ENCODE data around the gene GTF3C5.

The GTF3C5 gene

DNA sequence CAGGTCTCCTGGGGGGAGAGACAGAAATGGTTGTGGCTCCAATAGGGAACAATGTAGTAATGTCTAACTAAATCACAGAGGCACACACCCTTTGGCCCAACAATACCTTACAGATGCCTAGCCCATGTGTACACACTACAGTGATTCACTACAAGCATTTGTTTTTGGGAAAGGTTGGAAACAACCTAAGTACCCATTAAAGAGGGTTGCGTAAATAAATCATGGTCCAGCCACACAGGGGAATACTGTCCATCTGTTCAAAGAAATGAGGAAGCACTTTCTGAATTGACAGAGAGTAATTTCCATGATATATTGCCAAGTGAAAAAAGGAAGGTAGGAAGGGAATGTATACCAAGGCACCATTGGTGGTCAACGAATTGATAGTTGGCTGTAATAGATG lies 22.0 kb upstream of the GTF3C5 start:
- H3K9me2 ChIP-seq (replicated peaks; ENCODE audit: control insufficient read depth, low read length): no peaks in the 10 kb centered on the region
- no peaks in the 10 kb centered on the region for H4K20me1 ChIP-seq (ENCODE audit: control insufficient read depth, insufficient read depth, low read depth, low read length)
- no peak for TF ChIP-seq EZH2phosphoT487 (IDR thresholded peaks at IDR 0.05; ENCODE audit: borderline replicate concordance, low read length)
- TF ChIP-seq, protein P1, sequence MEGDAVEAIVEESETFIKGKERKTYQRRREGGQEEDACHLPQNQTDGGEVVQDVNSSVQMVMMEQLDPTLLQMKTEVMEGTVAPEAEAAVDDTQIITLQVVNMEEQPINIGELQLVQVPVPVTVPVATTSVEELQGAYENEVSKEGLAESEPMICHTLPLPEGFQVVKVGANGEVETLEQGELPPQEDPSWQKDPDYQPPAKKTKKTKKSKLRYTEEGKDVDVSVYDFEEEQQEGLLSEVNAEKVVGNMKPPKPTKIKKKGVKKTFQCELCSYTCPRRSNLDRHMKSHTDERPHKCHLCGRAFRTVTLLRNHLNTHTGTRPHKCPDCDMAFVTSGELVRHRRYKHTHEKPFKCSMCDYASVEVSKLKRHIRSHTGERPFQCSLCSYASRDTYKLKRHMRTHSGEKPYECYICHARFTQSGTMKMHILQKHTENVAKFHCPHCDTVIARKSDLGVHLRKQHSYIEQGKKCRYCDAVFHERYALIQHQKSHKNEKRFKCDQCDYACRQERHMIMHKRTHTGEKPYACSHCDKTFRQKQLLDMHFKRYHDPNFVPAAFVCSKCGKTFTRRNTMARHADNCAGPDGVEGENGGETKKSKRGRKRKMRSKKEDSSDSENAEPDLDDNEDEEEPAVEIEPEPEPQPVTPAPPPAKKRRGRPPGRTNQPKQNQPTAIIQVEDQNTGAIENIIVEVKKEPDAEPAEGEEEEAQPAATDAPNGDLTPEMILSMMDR (IDR thresholded peaks at IDR 0.05; ENCODE audit: low read depth, low read length, poor library complexity, severe bottlenecking): no peak
- no peaks in the 10 kb centered on the region for H3K79me2 ChIP-seq (ENCODE audit: control insufficient read depth, low read length)
- H3K4me1 ChIP-seq (ENCODE audit: control insufficient read depth, low read length): no peaks in the 10 kb centered on the region
- no peaks in the 10 kb centered on the region for H3K36me3 ChIP-seq (ENCODE audit: control insufficient read depth, low read length)
- H3F3A ChIP-seq (ENCODE audit: control insufficient read depth, insufficient read depth): no peaks in the 10 kb centered on the region
- peaks cover 9% of the 10 kb centered on the region; the same call in 1 of the 2 replicates for H3K27me3 ChIP-seq (ENCODE audit: control insufficient read depth, low read length)
- H3K4me3 ChIP-seq (ENCODE audit: low read length): no peak overlapping the region
- H3K9me3 ChIP-seq (ENCODE audit: control insufficient read depth, insufficient read depth, low read length): no peaks in the 10 kb centered on the region
- no peak overlapping the region for H3K4me2 ChIP-seq (ENCODE audit: low read length)
- H3K27ac ChIP-seq (ENCODE audit: low read depth, low read length): no peak overlapping the region

DNA sequence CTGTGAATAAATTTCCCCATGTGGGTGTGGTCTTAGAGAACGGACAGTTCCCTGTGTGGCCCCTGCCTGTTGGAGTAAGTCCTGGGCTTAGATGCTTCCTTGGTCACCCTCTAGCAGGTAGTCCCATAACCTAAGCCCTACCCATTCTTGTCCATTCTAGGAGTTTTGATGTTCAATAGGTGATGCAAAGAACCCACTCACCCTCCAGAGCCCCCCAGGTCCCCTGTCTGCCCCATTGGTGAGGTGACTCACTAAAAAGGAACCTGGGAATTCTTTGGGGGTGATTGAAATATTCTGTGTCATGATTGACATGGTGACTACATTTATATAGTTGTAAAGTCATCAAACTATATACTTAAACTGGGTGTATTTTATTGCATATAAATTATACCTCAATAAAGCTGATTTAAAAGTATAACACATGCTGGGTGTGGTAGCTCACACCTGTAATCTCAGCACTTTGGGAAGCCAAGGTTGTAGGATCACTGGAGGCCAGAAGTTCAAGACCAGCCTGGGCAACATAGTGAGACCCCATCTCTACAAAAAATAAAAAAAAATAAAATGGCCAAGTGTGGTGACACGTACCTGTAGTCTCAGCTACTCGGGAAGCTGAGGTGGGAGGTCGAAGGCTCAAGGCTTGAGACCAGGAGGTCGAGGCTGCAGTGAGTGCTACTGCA lies 20.8 kb upstream of the GTF3C5 start:
- H3K4me2 ChIP-seq (ENCODE audit: low read length): no peak overlapping the region
- TF ChIP-seq EZH2phosphoT487 (IDR thresholded peaks at IDR 0.05; ENCODE audit: borderline replicate concordance, low read length): no peak
- TF ChIP-seq, protein P1 (IDR thresholded peaks at IDR 0.05; ENCODE audit: low read depth, low read length, poor library complexity, severe bottlenecking): no peak
- no peaks in the 10 kb centered on the region for H4K20me1 ChIP-seq (ENCODE audit: control insufficient read depth, insufficient read depth, low read depth, low read length)
- H3K27me3 ChIP-seq (ENCODE audit: control insufficient read depth, low read length): peaks cover 12% of the 10 kb centered on the region
- H3K9me3 ChIP-seq (ENCODE audit: control insufficient read depth, insufficient read depth, low read length): no peaks in the 10 kb centered on the region
- no peaks in the 10 kb centered on the region for H3K36me3 ChIP-seq (ENCODE audit: control insufficient read depth, low read length)
- H3K79me2 ChIP-seq (ENCODE audit: control insufficient read depth, low read length): no peaks in the 10 kb centered on the region
- H3K4me1 ChIP-seq (ENCODE audit: control insufficient read depth, low read length): no peaks in the 10 kb centered on the region
- H3K27ac ChIP-seq (ENCODE audit: low read depth, low read length): no peak overlapping the region
- H3K9me2 ChIP-seq (replicated peaks; ENCODE audit: control insufficient read depth, low read length): no peaks in the 10 kb centered on the region
- no peaks in the 10 kb centered on the region for H3F3A ChIP-seq (ENCODE audit: control insufficient read depth, insufficient read depth)
- H3K4me3 ChIP-seq (ENCODE audit: low read length): no peak overlapping the region

GRCh38 chr9:133014696-133015095 lies 16.1 kb upstream of the GTF3C5 start:
- no peak overlapping the region for H3K4me2 ChIP-seq (ENCODE audit: low read length)
- no peaks in the 10 kb centered on the region for H4K20me1 ChIP-seq (ENCODE audit: control insufficient read depth, insufficient read depth, low read depth, low read length)
- H3K36me3 ChIP-seq (ENCODE audit: control insufficient read depth, low read length): no peaks in the 10 kb centered on the region
- H3F3A ChIP-seq (ENCODE audit: control insufficient read depth, insufficient read depth): no peaks in the 10 kb centered on the region
- no peak overlapping the region for H3K4me3 ChIP-seq (ENCODE audit: low read length)
- no peaks in the 10 kb centered on the region for H3K9me2 ChIP-seq (replicated peaks; ENCODE audit: control insufficient read depth, low read length)
- no peaks in the 10 kb centered on the region for H3K9me3 ChIP-seq (ENCODE audit: control insufficient read depth, insufficient read depth, low read length)
- no peak overlapping the region for H3K27ac ChIP-seq (ENCODE audit: low read depth, low read length)
- no peaks in the 10 kb centered on the region for H3K4me1 ChIP-seq (ENCODE audit: control insufficient read depth, low read length)
- no peaks in the 10 kb centered on the region for H3K79me2 ChIP-seq (ENCODE audit: control insufficient read depth, low read length)
- TF ChIP-seq, protein P1 (IDR thresholded peaks at IDR 0.05; ENCODE audit: low read depth, low read length, poor library complexity, severe bottlenecking): no peak
- TF ChIP-seq EZH2phosphoT487 (IDR thresholded peaks at IDR 0.05; ENCODE audit: borderline replicate concordance, low read length): no peak
- peaks cover 12% of the 10 kb centered on the region; the same call in 1 of the 2 replicates for H3K27me3 ChIP-seq (ENCODE audit: control insufficient read depth, low read length)

All from DOHH2 (cell line).